ENCODE results near the gene ADCY2.
"Not testable (repeated sequence)": the region's sequence is repeated elsewhere in the genome, so short reads cannot be mapped to it uniquely, and the experiment has no call there.

Gene ADCY2

GRCh38 chr5:7415587-7416535 lies 19.9 kb downstream of the ADCY2 start:
- Mint-ChIP-seq H3K4me1 (no peaks in the 10 kb centered on the region), H3K36me3 (ENCODE audit: low read depth) (no peaks in the 10 kb centered on the region), H3K4me3 (no peak overlapping the region), H3K9me3 (no peaks in the 10 kb centered on the region), H3K27me3 (peaks cover 2% of the 10 kb centered on the region), H3K27ac (no peak overlapping the region)
- no peak for ATAC-seq
- no peak for DNase-seq

GRCh38 chr5:7418276-7418675 lies 22.3 kb downstream of the ADCY2 start:
- H3K27me3 Mint-ChIP-seq = peaks cover 4% of the 10 kb centered on the region
- ATAC-seq (no peak), DNase-seq (no peak)
- H3K36me3 Mint-ChIP-seq (ENCODE audit: low read depth) = no peaks in the 10 kb centered on the region
- H3K27ac Mint-ChIP-seq = no peak overlapping the region
- no peak overlapping the region for H3K4me3 Mint-ChIP-seq
- H3K9me3 Mint-ChIP-seq = no peaks in the 10 kb centered on the region
- H3K4me1 Mint-ChIP-seq = no peaks in the 10 kb centered on the region

DNA sequence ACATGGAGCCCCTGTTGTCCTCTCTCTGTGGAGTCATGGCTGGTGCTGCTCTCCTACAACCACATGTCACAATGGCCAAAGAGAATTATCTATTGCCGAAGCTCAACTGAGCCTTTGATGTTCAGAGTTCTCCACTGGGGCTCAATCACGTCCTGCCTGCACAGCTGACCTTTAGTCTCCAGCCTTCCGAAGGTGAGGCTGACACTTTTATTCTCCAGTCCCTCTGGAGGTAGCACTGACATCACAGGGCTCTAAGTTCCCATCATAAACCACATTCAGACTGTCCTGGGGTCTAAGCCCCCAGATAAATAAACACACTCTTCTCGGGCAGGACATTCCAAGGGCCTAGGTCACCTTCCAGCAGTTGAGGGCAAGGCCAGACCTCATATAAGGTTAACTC lies 23.4 kb downstream of the ADCY2 start:
- Mint-ChIP-seq H3K27ac (no peak overlapping the region), H3K4me1 (no peaks in the 10 kb centered on the region), H3K36me3 (ENCODE audit: low read depth) (no peaks in the 10 kb centered on the region), H3K27me3 (peaks cover 4% of the 10 kb centered on the region), H3K4me3 (no peak overlapping the region), H3K9me3 (no peaks in the 10 kb centered on the region)
- DNase-seq = no peak
- no peak for ATAC-seq

- Mint-ChIP-seq H3K4me1 (no peaks in the 10 kb centered on the region), H3K36me3 (ENCODE audit: low read depth) (no peaks in the 10 kb centered on the region), H3K4me3 (no peak overlapping the region), H3K9me3 (no peaks in the 10 kb centered on the region), H3K27ac (no peak overlapping the region), H3K27me3 (peaks cover 4% of the 10 kb centered on the region)
- ATAC-seq = no peak
- no peak for DNase-seq
Measured at GRCh38 chr5:7419846-7420245, 23.9 kb downstream of the ADCY2 start.

- Mint-ChIP-seq H3K4me3 (no peak overlapping the region), H3K9me3 (no peaks in the 10 kb centered on the region), H3K27me3 (peaks cover 4% of the 10 kb centered on the region), H3K27ac (no peak overlapping the region), H3K36me3 (ENCODE audit: low read depth) (no peaks in the 10 kb centered on the region), H3K4me1 (no peaks in the 10 kb centered on the region)
- no peak for ATAC-seq
- DNase-seq = no peak
Measured at GRCh38 chr5:7420510-7421280, 24.8 kb downstream of the ADCY2 start.

DNA sequence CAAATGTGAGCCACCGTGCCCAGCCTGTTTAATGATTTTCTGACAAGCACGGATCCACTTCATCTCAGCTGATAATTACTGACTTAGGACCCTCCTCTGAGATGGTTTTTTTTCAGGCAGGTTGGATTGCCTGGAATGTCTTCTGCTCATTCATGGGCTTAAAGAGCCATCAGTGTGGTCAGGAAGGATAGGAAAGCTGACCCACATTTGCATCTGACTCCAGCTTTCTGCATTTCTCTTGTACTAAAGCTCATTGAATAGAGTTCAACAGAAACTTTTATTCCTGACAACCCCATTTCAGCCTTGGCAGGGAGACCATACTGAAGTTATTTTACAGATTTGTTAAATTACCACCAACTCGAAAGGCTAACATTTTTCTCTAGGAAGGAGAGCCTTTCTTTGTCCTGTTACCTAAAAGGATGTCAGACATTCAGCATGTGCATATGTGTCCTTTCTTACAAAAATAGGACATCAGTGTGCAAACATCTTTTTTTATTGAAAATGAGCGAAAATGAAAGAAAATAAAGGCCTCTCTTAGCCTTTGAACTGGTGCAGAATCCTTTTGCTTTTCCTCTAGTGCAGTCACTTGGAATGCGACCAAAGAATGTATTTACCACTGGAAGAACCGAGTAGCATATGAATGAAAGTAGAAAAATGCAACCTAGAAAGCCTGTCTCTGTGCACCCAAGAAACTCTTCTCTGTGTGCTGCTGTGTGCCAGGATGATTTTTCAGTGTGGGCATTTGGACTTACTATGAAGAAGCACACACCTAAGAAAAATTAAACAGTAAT lies 26.6 kb downstream of the ADCY2 start:
- no peak overlapping the region for H3K27ac Mint-ChIP-seq
- H3K27me3 Mint-ChIP-seq = peaks cover 5% of the 10 kb centered on the region
- no peaks in the 10 kb centered on the region for H3K4me1 Mint-ChIP-seq
- ATAC-seq (no peak), DNase-seq (no peak)
- no peak overlapping the region for H3K4me3 Mint-ChIP-seq
- no peaks in the 10 kb centered on the region for H3K36me3 Mint-ChIP-seq (ENCODE audit: low read depth)
- no peaks in the 10 kb centered on the region for H3K9me3 Mint-ChIP-seq

DNA sequence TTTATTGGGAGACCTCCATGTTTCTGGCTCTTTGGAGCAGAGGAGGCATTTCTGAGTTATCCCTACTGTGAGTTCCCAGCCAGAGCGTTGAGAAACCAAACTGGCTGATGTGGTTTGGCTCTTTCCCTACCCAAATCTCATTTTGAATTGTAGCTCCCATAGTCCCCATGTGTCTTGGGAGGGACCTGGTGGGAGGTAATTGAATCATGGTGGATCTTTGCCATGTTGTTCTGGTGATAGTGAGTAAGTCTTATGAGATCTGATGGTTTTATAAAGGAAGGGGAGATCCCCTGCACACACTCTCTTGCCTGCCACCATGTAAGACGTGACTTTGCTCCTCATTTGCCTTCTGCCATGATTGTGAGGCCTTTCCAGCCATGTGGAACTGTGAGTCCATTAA lies 27.3 kb downstream of the ADCY2 start:
- not testable (repeated sequence) for H3K27ac Mint-ChIP-seq, H3K4me3 Mint-ChIP-seq, ATAC-seq

GRCh38 chr5:7425830-7426229 lies 29.9 kb downstream of the ADCY2 start:
- H3K9me3 Mint-ChIP-seq = no peaks in the 10 kb centered on the region
- no peak overlapping the region for H3K27ac Mint-ChIP-seq
- peaks cover 3% of the 10 kb centered on the region for H3K27me3 Mint-ChIP-seq
- ATAC-seq (no peak), DNase-seq (no peak)
- no peak overlapping the region for H3K4me3 Mint-ChIP-seq
- no peaks in the 10 kb centered on the region for H3K36me3 Mint-ChIP-seq (ENCODE audit: low read depth)
- H3K4me1 Mint-ChIP-seq = no peaks in the 10 kb centered on the region

More for the DNA sequence above, 27.3 kb downstream of the ADCY2 start:
- not testable (repeated sequence) for H3K27me3 Mint-ChIP-seq; H3K36me3 Mint-ChIP-seq (ENCODE audit: low read depth); H3K4me1 Mint-ChIP-seq; DNase-seq; H3K9me3 Mint-ChIP-seq

DNA sequence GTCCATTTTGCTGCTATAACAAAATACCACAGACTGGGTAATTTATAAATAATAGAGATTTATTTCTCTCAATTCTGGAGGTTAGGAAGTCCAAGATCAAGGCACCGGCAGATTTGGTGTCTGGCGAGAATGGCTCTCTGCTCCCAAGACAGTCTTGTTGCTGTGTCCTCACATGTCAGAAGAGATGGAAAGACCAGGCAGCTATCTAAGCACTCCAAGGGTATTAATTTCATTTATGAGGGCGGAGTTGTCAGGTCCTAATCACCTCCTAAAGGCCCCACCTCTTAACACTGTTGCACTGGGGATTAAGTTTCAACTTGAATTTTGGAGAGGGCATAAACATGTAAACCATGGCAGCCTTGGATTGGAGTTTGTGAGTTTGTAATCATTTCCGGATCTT lies 30.3 kb downstream of the ADCY2 start:
- Mint-ChIP-seq H3K4me1 (no peaks in the 10 kb centered on the region), H3K4me3 (no peak overlapping the region), H3K27ac (no peak overlapping the region), H3K27me3 (peaks cover 2% of the 10 kb centered on the region), H3K9me3 (no peaks in the 10 kb centered on the region), H3K36me3 (ENCODE audit: low read depth) (no peaks in the 10 kb centered on the region)
- no peak for DNase-seq
- no peak for ATAC-seq

- H3K36me3 Mint-ChIP-seq (ENCODE audit: low read depth) = no peaks in the 10 kb centered on the region
- DNase-seq (no peak), ATAC-seq (no peak)
- no peaks in the 10 kb centered on the region for H3K4me1 Mint-ChIP-seq
- H3K27ac Mint-ChIP-seq = no peak overlapping the region
- no peaks in the 10 kb centered on the region for H3K9me3 Mint-ChIP-seq
- no peaks in the 10 kb centered on the region for H3K27me3 Mint-ChIP-seq
- no peak overlapping the region for H3K4me3 Mint-ChIP-seq
Measured at GRCh38 chr5:7434914-7435313, 39.0 kb downstream of the ADCY2 start.

- H3K9me3 Mint-ChIP-seq = no peaks in the 10 kb centered on the region
- ATAC-seq (no peak), DNase-seq (no peak)
- H3K36me3 Mint-ChIP-seq (ENCODE audit: low read depth) = no peaks in the 10 kb centered on the region
- H3K4me3 Mint-ChIP-seq = no peak overlapping the region
- H3K4me1 Mint-ChIP-seq = no peaks in the 10 kb centered on the region
- H3K27me3 Mint-ChIP-seq = no peaks in the 10 kb centered on the region
- H3K27ac Mint-ChIP-seq = no peak overlapping the region
Measured at GRCh38 chr5:7435503-7435902, 39.6 kb downstream of the ADCY2 start.

DNA sequence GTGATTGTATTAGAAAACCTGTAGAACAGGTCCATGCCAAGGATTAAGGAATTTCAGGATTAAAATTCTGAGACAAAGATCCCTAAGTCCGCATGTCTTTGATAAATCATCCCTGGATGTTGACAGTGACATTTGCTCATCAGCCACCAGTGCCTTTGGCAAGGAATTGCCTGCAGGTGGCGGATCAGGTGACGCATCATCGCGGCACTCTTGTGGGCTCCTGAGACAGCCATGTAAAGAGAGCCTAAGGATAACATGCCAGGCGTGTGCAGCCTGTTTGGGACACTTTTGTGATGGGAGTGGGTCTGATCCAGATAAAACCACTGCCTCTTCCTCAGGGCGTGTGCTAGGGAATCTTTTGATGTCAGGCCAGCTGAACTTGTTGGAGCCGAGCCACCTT lies 40.6 kb downstream of the ADCY2 start:
- H3K4me1 Mint-ChIP-seq = no peaks in the 10 kb centered on the region
- DNase-seq (no peak), ATAC-seq (no peak)
- no peaks in the 10 kb centered on the region for H3K36me3 Mint-ChIP-seq (ENCODE audit: low read depth)
- no peak overlapping the region for H3K27ac Mint-ChIP-seq
- H3K9me3 Mint-ChIP-seq = no peaks in the 10 kb centered on the region
- no peaks in the 10 kb centered on the region for H3K27me3 Mint-ChIP-seq
- no peak overlapping the region for H3K4me3 Mint-ChIP-seq

- H3K27ac Mint-ChIP-seq = no peak overlapping the region
- no peak for ATAC-seq
- no peak overlapping the region for H3K4me3 Mint-ChIP-seq
- H3K27me3 Mint-ChIP-seq = no peaks in the 10 kb centered on the region
- H3K4me1 Mint-ChIP-seq = no peaks in the 10 kb centered on the region
- no peaks in the 10 kb centered on the region for H3K9me3 Mint-ChIP-seq
- H3K36me3 Mint-ChIP-seq (ENCODE audit: low read depth) = no peaks in the 10 kb centered on the region
- DNase-seq = no peak
Measured at GRCh38 chr5:7437836-7438235, 41.9 kb downstream of the ADCY2 start.

- no peaks in the 10 kb centered on the region for H3K36me3 Mint-ChIP-seq (ENCODE audit: low read depth)
- no peaks in the 10 kb centered on the region for H3K27me3 Mint-ChIP-seq
- ATAC-seq (no peak), DNase-seq (no peak)
- no peak overlapping the region for H3K27ac Mint-ChIP-seq
- peaks cover 7% of the 10 kb centered on the region for H3K9me3 Mint-ChIP-seq
- H3K4me3 Mint-ChIP-seq = no peak overlapping the region
- no peaks in the 10 kb centered on the region for H3K4me1 Mint-ChIP-seq
Measured at GRCh38 chr5:7445068-7445467, 49.1 kb downstream of the ADCY2 start.
